Transverse colon (tissue), 4 donors: ENCODE data around the gene RFXANK. TPM values are rescaled to one million over a fixed set of nuclear protein-coding genes. Genes with fewer than 3 reads are reported as not detected.

ENCODE experiments used
- DNase-seq: peaks from one replicate; pipeline ENCODE4 v3.0.0-alpha.2; 2019
- H3K27ac ChIP-seq, 4 donors: fragments of 200-600 bp; sonication (generic); 2 replicates each; pipeline ENCODE4 v1.5.1; 2016 to 2018; ENCODE audit warnings: inconsistent platforms in 4 of 4
- H3K27me3 ChIP-seq: fragments of 200-600 bp; sonication (generic); 2 replicates; pipeline ENCODE4 v1.5.1; 2017; ENCODE audit warnings: inconsistent platforms
- H3K36me3 ChIP-seq, 4 donors: fragments of 200-600 bp; sonication (generic); 2 replicates each; pipeline ENCODE4 v1.5.1; 2017 to 2019; ENCODE audit warnings: inconsistent platforms in 4 of 4
- H3K4me1 ChIP-seq, 4 donors: fragments of 200-600 bp; sonication (generic); 2 replicates each; pipeline ENCODE4 v1.5.1; 2017 to 2020; ENCODE audit warnings: inconsistent platforms in 4 of 4
- H3K4me3 ChIP-seq, 4 donors: fragments of 200-600 bp; sonication (generic); 1 replicate in 1 of 4; 2 replicates in 3 of 4; pipeline versions ENCODE4 v1.5.1 to v1.6.1; 2017 to 2019; ENCODE audit warnings: inconsistent platforms in 4 of 4
- H3K9me3 ChIP-seq, 2 donors: fragments of 200-600 bp; sonication (generic); 2 replicates each; pipeline ENCODE4 v1.5.1; 2017 to 2019; ENCODE audit warnings: inconsistent platforms in 2 of 2
- CTCF ChIP-seq, 5 experiments: fragments of 200-600 bp in 3 of 5; fragments of 450-650 bp in 2 of 5; sonication (generic) in 3 of 5; IDR thresholded peaks; 1 replicate in 2 of 5; 2 replicates in 3 of 5; pipeline ENCODE4 v1.5.1; 2016 to 2017; ENCODE audit warnings: antibody characterized with exemption in 5 of 5, inconsistent platforms in 3 of 5, mild to moderate bottlenecking in 2 of 5, moderate library complexity in 1 of 5
- EP300 ChIP-seq: sonication (generic); formaldehyde crosslinking; IDR thresholded peaks from one replicate; pipeline ENCODE4 v1.6.1; 2017; ENCODE audit warnings: antibody characterized with exemption, low read depth
- POLR2A ChIP-seq: fragments of 450-650 bp; IDR thresholded peaks from one replicate; pipeline ENCODE4 v1.6.1; 2016; ENCODE audit warnings: antibody characterized with exemption, mild to moderate bottlenecking, moderate library complexity
- POLR2AphosphoS5 ChIP-seq, 3 donors: sonication (generic); formaldehyde crosslinking; IDR thresholded peaks; one replicate each; pipeline ENCODE4 v1.6.1; 2016; ENCODE audit warnings: antibody characterized with exemption in 3 of 3
- WGBS, 2 donors: methylation state at CpG; one replicate each; pipeline ENCODE4 v1.1.5; 2018; ENCODE audit warnings: low coverage in 1 of 2; 5-methylcytosine and 5-hydroxymethylcytosine counted together
- in situ Hi-C, 4 donors: fragments of 200-750 bp; cut with MboI; loops; one replicate each; pipeline versions ENCODE4 v1.15.0 to v1.15.1; 2017; ENCODE audit warnings: low sequenced_read_pairs in 3 of 4, low pct_ligation_motif_present in 1 of 4, low pct_unique_long_range_greater_than_20kb in 1 of 4
- intact Hi-C: fragments of 100-400 bp; cut with DNase I; formaldehyde crosslinking; loops from one replicate; pipeline ENCODE4 v1.15.1; 2023; ENCODE audit warnings: low total_unique reads
- total RNA-seq, 4 donors: library from RNA; depleted of rRNA; stranded (reverse); fragments of >200 nt; gene quantifications; one replicate each; pipeline ENCODE4 v1.1.0, GENCODE V29; 2016

Gene RFXANK
- total RNA-seq, 4 donors from 2014 or later: 35.9 to 51.1 (median 48.6) TPM

- no peak overlapping the region for H3K27ac ChIP-seq
- intact Hi-C loops: loop anchor here (10.0 kb wide), 1 partner anchor 122 kb away; no protein-coding TSS in a partner anchor
- in situ Hi-C loops: loop anchor here in 1 of 4 donors (25.0 kb wide), 1 partner anchor 310 kb away; no protein-coding TSS in a partner anchor
- no peak for DNase-seq
- H3K9me3 ChIP-seq: no peaks in the 10 kb centered on the region
- WGBS, 2 donors: 84% methylated on average over 8 of the region's 8 CpGs; no CpG with 5 or more reads in 1 of the 2 donors
- H3K27me3 ChIP-seq: no peaks in the 10 kb centered on the region
- no peak overlapping the region for H3K4me3 ChIP-seq
- no peaks in the 10 kb centered on the region for H3K4me1 ChIP-seq
- TF ChIP-seq POLR2AphosphoS5 (IDR thresholded peaks at IDR 0.05): no peak
- no peak for TF ChIP-seq CTCF (IDR thresholded peaks at IDR 0.05)
- TF ChIP-seq POLR2A: no peak
- TF ChIP-seq EP300: no peak
- peaks cover 0 to 15% (median 5%) of the 10 kb centered on the region in 4 donors for H3K36me3 ChIP-seq
Observed at GRCh38 chr19:19176950-19177349, 15.1 kb upstream of the RFXANK start.

GRCh38 chr19:19179548-19180441, 12.3 kb upstream of the RFXANK start:
- in situ Hi-C loops (loop anchor here in 1 of 4 donors (25.0 kb wide), 1 partner anchor 308 kb away; no protein-coding TSS in a partner anchor), intact Hi-C loops (loop anchor here (10.0 kb wide), 1 partner anchor 125 kb away; no protein-coding TSS in a partner anchor)
- DNase-seq: no peak
- Histone ChIP-seq H3K9me3 (no peaks in the 10 kb centered on the region), H3K27ac (no peak overlapping the region), H3K4me1 (no peaks in the 10 kb centered on the region), H3K4me3 (no peak overlapping the region), H3K36me3 (peaks cover 0 to 21% (median 5%) of the 10 kb centered on the region in 4 donors), H3K27me3 (no peaks in the 10 kb centered on the region)
- TF ChIP-seq EP300 (no peak), CTCF (IDR thresholded peaks at IDR 0.05) (no peak), POLR2A (no peak), POLR2AphosphoS5 (IDR thresholded peaks at IDR 0.05) (no peak)
- 84 to 100% methylated on average over 1 to 17 of the region's 17 CpGs for WGBS, 2 donors

DNA sequence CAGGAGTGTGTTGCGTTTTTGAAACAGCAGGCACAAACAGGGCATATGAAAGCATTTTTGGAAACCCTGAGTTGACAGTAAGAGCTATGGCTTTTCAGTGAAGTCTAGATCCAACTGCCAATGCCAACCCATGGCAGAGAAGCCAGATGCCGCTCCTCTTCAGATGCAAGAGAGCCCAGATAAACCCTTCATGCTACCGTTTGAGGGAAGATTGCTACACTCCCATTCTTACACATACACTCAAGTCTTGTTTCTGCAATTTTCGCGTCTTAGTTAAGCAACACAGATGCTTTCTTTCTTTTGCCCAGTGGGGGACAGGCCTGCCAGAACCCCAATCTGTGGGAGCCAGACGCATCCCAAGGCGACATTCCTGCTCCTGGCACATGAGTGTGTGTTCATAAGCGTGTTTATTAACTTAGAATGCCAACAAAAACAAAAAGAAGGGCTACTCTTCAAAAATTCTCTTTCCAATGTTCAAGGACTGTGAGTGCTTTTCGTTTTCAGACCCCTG, 10.5 kb upstream of the RFXANK start:
- no peak for DNase-seq
- 93 to 96% methylated on average over 7 to 9 of the region's 9 CpGs for WGBS, 2 donors
- Histone ChIP-seq H3K27ac (no peak overlapping the region), H3K27me3 (no peaks in the 10 kb centered on the region), H3K4me1 (no peaks in the 10 kb centered on the region), H3K4me3 (no peak overlapping the region), H3K36me3 (peaks cover 0 to 21% (median 5%) of the 10 kb centered on the region in 4 donors), H3K9me3 (no peaks in the 10 kb centered on the region)
- intact Hi-C loops: no loop called here
- in situ Hi-C loops: loop anchor here in 1 of 4 donors (25.0 kb wide), 1 partner anchor 306 kb away; no protein-coding TSS in a partner anchor
- TF ChIP-seq CTCF (IDR thresholded peaks at IDR 0.05): no peak
- TF ChIP-seq EP300: no peak
- TF ChIP-seq POLR2AphosphoS5 (IDR thresholded peaks at IDR 0.05): no peak
- TF ChIP-seq POLR2A: no peak
